ENCODE results near the gene ASTN2. TPM values are rescaled to one million over a fixed set of nuclear protein-coding genes. Genes with fewer than 3 reads are reported as not detected.

The ASTN2 gene
- total RNA-seq, 1 donor from 2014 or later: 13.6 TPM

DNA sequence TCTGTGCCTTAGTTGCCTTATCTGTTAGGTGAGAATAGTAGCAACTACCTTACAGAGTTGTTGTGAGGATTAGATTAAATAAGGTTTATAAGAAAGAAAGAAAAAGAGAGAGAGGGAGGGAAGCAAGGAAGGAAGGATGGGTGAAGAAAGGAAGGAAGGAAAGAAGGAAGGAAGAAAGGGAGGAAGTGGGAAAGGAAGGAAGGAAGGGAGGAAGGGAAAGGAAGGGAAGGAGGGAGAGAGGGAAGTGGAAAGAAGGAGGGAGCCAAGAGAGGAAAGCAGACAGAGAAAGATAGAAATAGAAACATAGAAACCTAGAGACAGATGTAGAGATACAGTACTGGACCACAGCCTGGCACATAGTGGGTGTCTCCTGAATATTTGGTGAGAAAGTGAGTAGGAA is 934.9 kb downstream of the ASTN2 start:
- Histone ChIP-seq H3K27ac (ENCODE audit: low read depth, low read length) (no peak overlapping the region), H3K79me2 (ENCODE audit: insufficient read depth, low read length) (no peaks in the 10 kb centered on the region), H4K20me1 (ENCODE audit: insufficient read depth, low read length) (no peaks in the 10 kb centered on the region), H3K27me3 (ENCODE audit: insufficient read depth, low read length) (no peaks in the 10 kb centered on the region), H3K4me1 (ENCODE audit: insufficient read depth, low read length) (peaks cover 8% of the 10 kb centered on the region), H3K9ac (ENCODE audit: low read length) (no peak overlapping the region), H3K4me2 (ENCODE audit: low read length) (no peak overlapping the region), H3K36me3 (ENCODE audit: insufficient read depth, low read length) (no peaks in the 10 kb centered on the region), H3K9me3 (ENCODE audit: insufficient read depth, low read depth, low read length) (no peaks in the 10 kb centered on the region), H3K4me3 (ENCODE audit: insufficient read depth, low read depth, low read length) (no peak overlapping the region), H2AFZ (ENCODE audit: low read depth, low read length) (no peak overlapping the region)
- H3K36me3 Mint-ChIP-seq (ENCODE audit: low read depth, unreplicated experiment): peaks cover 9% of the 10 kb centered on the region
- no peak for FAIRE-seq
- peaks cover 5% of the 10 kb centered on the region for H3K27me3 Mint-ChIP-seq (ENCODE audit: low read depth, unreplicated experiment)
- H3K27ac Mint-ChIP-seq (ENCODE audit: unreplicated experiment): no peak overlapping the region
- peaks cover 11% of the 10 kb centered on the region for H3K4me1 Mint-ChIP-seq (ENCODE audit: low read depth, unreplicated experiment)
- DNase-seq (ENCODE audit: low read depth): no peak
- TF ChIP-seq, protein P1, sequence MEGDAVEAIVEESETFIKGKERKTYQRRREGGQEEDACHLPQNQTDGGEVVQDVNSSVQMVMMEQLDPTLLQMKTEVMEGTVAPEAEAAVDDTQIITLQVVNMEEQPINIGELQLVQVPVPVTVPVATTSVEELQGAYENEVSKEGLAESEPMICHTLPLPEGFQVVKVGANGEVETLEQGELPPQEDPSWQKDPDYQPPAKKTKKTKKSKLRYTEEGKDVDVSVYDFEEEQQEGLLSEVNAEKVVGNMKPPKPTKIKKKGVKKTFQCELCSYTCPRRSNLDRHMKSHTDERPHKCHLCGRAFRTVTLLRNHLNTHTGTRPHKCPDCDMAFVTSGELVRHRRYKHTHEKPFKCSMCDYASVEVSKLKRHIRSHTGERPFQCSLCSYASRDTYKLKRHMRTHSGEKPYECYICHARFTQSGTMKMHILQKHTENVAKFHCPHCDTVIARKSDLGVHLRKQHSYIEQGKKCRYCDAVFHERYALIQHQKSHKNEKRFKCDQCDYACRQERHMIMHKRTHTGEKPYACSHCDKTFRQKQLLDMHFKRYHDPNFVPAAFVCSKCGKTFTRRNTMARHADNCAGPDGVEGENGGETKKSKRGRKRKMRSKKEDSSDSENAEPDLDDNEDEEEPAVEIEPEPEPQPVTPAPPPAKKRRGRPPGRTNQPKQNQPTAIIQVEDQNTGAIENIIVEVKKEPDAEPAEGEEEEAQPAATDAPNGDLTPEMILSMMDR (IDR thresholded peaks at IDR 0.05; ENCODE audit: insufficient read depth, low read depth, low read length): no peak
- TF ChIP-seq EZH2 (IDR thresholded peaks at IDR 0.05; ENCODE audit: insufficient read depth, low read length): no peak
- H3K9me3 Mint-ChIP-seq (ENCODE audit: unreplicated experiment): peaks cover 5% of the 10 kb centered on the region
- no peak overlapping the region for H3K4me3 Mint-ChIP-seq (ENCODE audit: unreplicated experiment)

DNA sequence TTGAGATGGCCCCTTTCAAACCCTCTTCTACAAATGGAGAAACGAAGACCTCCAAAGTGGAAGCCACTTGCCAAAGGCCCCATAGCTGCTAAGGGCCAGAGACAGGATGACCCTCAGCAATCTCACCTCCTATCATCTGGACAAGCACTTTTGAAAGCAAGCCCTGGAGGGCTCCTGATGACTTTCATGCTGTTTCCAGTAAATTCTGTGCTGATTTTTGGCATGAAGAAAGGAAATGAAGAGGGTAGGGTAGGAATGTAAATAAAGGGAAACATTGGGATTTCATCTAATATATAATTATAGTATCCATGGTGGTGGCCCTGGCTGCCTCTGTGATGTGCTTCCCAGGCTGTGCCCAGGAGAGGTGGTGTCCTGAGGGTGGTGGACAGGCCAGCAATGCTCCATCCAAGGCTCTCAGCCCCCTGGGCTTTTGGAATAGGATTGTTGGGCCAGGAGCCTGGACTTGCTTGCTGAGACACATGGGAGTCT is 935.8 kb downstream of the ASTN2 start:
- no peak for FAIRE-seq
- H3K4me3 Mint-ChIP-seq (ENCODE audit: unreplicated experiment): no peak overlapping the region
- H3K27ac Mint-ChIP-seq (ENCODE audit: unreplicated experiment): no peak overlapping the region

DNA sequence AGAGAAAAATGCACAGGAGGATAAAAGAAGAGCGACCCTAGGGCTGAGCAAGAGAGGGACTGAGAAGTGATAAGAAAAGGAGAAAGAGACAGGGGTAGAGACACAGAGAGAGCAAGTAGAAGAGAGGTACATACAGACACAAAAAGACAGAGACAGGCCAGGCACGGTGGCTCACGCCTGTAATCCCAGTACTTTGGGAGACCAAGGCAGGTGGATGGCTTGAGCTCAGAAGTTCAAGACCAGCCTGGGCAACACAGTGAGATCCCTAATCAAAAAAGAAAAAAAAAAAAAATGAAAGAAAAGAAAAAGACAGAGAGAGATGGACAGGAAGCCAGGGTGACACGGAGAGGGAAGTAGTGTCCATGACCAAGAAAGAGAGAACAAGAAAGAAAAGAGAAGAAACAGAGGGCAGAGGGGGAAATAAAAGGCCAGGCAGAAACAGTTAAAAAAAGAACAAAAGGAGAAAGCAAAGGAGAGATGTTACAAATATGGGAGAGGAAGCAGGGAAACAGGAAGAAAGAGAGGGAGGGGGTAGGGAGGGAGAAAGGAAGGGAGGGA is 937.2 kb downstream of the ASTN2 start:
- Mint-ChIP-seq H3K27me3 (ENCODE audit: low read depth, unreplicated experiment) (peaks cover 5% of the 10 kb centered on the region), H3K9me3 (ENCODE audit: unreplicated experiment) (peaks cover 5% of the 10 kb centered on the region), H3K27ac (ENCODE audit: unreplicated experiment) (no peak overlapping the region), H3K4me1 (ENCODE audit: low read depth, unreplicated experiment) (peaks cover 1% of the 10 kb centered on the region), H3K36me3 (ENCODE audit: low read depth, unreplicated experiment) (peaks cover 6% of the 10 kb centered on the region), H3K4me3 (ENCODE audit: unreplicated experiment) (no peak overlapping the region)
- Histone ChIP-seq H3K9me3 (ENCODE audit: insufficient read depth, low read depth, low read length) (no peaks in the 10 kb centered on the region), H3K36me3 (ENCODE audit: insufficient read depth, low read length) (no peaks in the 10 kb centered on the region), H3K4me1 (ENCODE audit: insufficient read depth, low read length) (peaks cover 8% of the 10 kb centered on the region), H3K27me3 (ENCODE audit: insufficient read depth, low read length) (no peaks in the 10 kb centered on the region), H3K27ac (ENCODE audit: low read depth, low read length) (no peak overlapping the region), H4K20me1 (ENCODE audit: insufficient read depth, low read length) (no peaks in the 10 kb centered on the region), H2AFZ (ENCODE audit: low read depth, low read length) (peak overlapping the region; percentile 20), H3K9ac (ENCODE audit: low read length) (no peak overlapping the region), H3K4me2 (ENCODE audit: low read length) (peak overlapping the region; percentile 7), H3K79me2 (ENCODE audit: insufficient read depth, low read length) (no peaks in the 10 kb centered on the region), H3K4me3 (ENCODE audit: insufficient read depth, low read depth, low read length) (no peak overlapping the region)
- DNase-seq (ENCODE audit: low read depth): no peak
- TF ChIP-seq, protein P1 (IDR thresholded peaks at IDR 0.05; ENCODE audit: insufficient read depth, low read depth, low read length): no peak
- no peak for TF ChIP-seq EZH2 (IDR thresholded peaks at IDR 0.05; ENCODE audit: insufficient read depth, low read length)
- no peak for FAIRE-seq

More for the DNA sequence above, 935.8 kb downstream of the ASTN2 start:
- Mint-ChIP-seq H3K4me1 (ENCODE audit: low read depth, unreplicated experiment) (peaks cover 7% of the 10 kb centered on the region), H3K9me3 (ENCODE audit: unreplicated experiment) (peaks cover 5% of the 10 kb centered on the region), H3K27me3 (ENCODE audit: low read depth, unreplicated experiment) (peaks cover 5% of the 10 kb centered on the region), H3K36me3 (ENCODE audit: low read depth, unreplicated experiment) (peaks cover 6% of the 10 kb centered on the region)
- Histone ChIP-seq H3K4me1 (ENCODE audit: insufficient read depth, low read length) (peaks cover 8% of the 10 kb centered on the region), H3K4me2 (ENCODE audit: low read length) (no peak overlapping the region), H3K27me3 (ENCODE audit: insufficient read depth, low read length) (no peaks in the 10 kb centered on the region), H3K9me3 (ENCODE audit: insufficient read depth, low read depth, low read length) (no peaks in the 10 kb centered on the region), H4K20me1 (ENCODE audit: insufficient read depth, low read length) (no peaks in the 10 kb centered on the region), H2AFZ (ENCODE audit: low read depth, low read length) (no peak overlapping the region), H3K79me2 (ENCODE audit: insufficient read depth, low read length) (no peaks in the 10 kb centered on the region), H3K9ac (ENCODE audit: low read length) (no peak overlapping the region), H3K27ac (ENCODE audit: low read depth, low read length) (no peak overlapping the region), H3K4me3 (ENCODE audit: insufficient read depth, low read depth, low read length) (no peak overlapping the region), H3K36me3 (ENCODE audit: insufficient read depth, low read length) (no peaks in the 10 kb centered on the region)
- TF ChIP-seq, protein P1 (IDR thresholded peaks at IDR 0.05; ENCODE audit: insufficient read depth, low read depth, low read length): no peak
- TF ChIP-seq EZH2 (IDR thresholded peaks at IDR 0.05; ENCODE audit: insufficient read depth, low read length): no peak
- no peak for DNase-seq (ENCODE audit: low read depth)
